Neural progenitor cell (in vitro differentiated cells): ENCODE measurements around the gene LRCH4. TPM values are rescaled to one million over a fixed set of nuclear protein-coding genes. Genes with fewer than 3 reads are reported as not detected.

Source experiments
- DNase-seq: peaks from one replicate; pipeline ENCODE4 v3.0.0-alpha.2; 2016; ENCODE audit warnings: low spot score
- H2AFZ ChIP-seq: fragments of 200-600 bp; sonication (generic); replicated peaks from 2 replicates; pipeline ENCODE4 v1.6.1; 2016; ENCODE audit warnings: antibody characterized with exemption
- H3F3A ChIP-seq: fragments of 200-600 bp; sonication (generic); 2 replicates; pipeline ENCODE4 v1.6.1; 2016; ENCODE audit warnings: antibody characterized with exemption, low read depth
- H3K27ac ChIP-seq: fragments of 200-600 bp; sonication (generic); 2 replicates; pipeline ENCODE4 v1.5.1; 2016; ENCODE audit warnings: mild to moderate bottlenecking
- H3K27me3 ChIP-seq: fragments of 200-600 bp; sonication (generic); 2 replicates; pipeline ENCODE4 v1.6.1; 2016; ENCODE audit warnings: mild to moderate bottlenecking, moderate library complexity
- H3K36me3 ChIP-seq: fragments of 200-600 bp; sonication (generic); 2 replicates; pipeline ENCODE4 v1.5.1; 2016
- H3K4me1 ChIP-seq: fragments of 200-600 bp; sonication (generic); 2 replicates; pipeline ENCODE4 v1.6.1; 2016; ENCODE audit warnings: mixed run types
- H3K4me2 ChIP-seq: fragments of 200-600 bp; sonication (generic); 2 replicates; pipeline ENCODE4 v1.6.1; 2016
- H3K4me3 ChIP-seq: fragments of 200-600 bp; sonication (generic); 2 replicates; pipeline ENCODE4 v1.5.1; 2016
- H3K79me2 ChIP-seq: fragments of 200-600 bp; sonication (generic); 2 replicates; pipeline ENCODE4 v1.6.1; 2016; ENCODE audit warnings: low read depth
- H3K9ac ChIP-seq: fragments of 200-600 bp; sonication (generic); 2 replicates; pipeline ENCODE4 v1.6.1; 2016
- H3K9me3 ChIP-seq: fragments of 200-600 bp; sonication (generic); 2 replicates; pipeline ENCODE4 v1.5.1; 2016; ENCODE audit warnings: low read depth
- H4K20me1 ChIP-seq: fragments of 200-600 bp; sonication (generic); 2 replicates; pipeline ENCODE4 v1.6.1; 2016; ENCODE audit warnings: low read depth
- H3K27ac Mint-ChIP-seq: 3 replicates; pipeline ENCODE4 v1.8.0; 2021; ENCODE audit warnings: mixed read lengths
- H3K27me3 Mint-ChIP-seq: 2 replicates; pipeline ENCODE4 v1.8.0; 2022; ENCODE audit warnings: low read depth, mild to moderate bottlenecking, inconsistent platforms, moderate library complexity, mixed read lengths; ENCODE audit not compliant: insufficient read depth
- H3K36me3 Mint-ChIP-seq: 3 replicates; pipeline ENCODE4 v1.8.0; 2021; ENCODE audit warnings: mixed read lengths
- H3K4me1 Mint-ChIP-seq: 3 replicates; pipeline ENCODE4 v1.8.0; 2021; ENCODE audit warnings: mixed read lengths
- H3K4me3 Mint-ChIP-seq: 3 replicates; pipeline ENCODE4 v1.8.0; 2021; ENCODE audit warnings: mild to moderate bottlenecking, moderate library complexity, mixed read lengths
- H3K9me3 Mint-ChIP-seq: 3 replicates; pipeline ENCODE4 v1.8.0; 2020; ENCODE audit warnings: mixed read lengths
- EZH2 ChIP-seq: fragments of 200-600 bp; sonication (generic); IDR thresholded peaks from 2 replicates; pipeline ENCODE4 v1.6.1; 2017; ENCODE audit warnings: antibody characterized with exemption, mild to moderate bottlenecking, moderate library complexity
- EZH2phosphoT487 ChIP-seq: fragments of 200-600 bp; sonication (generic); IDR thresholded peaks from 2 replicates; pipeline ENCODE4 v1.6.1; 2017; ENCODE audit warnings: antibody characterized with exemption
- total RNA-seq: library from RNA; depleted of rRNA; stranded (reverse); fragments of >200 nt; gene quantifications from 2 replicates; pipeline ENCODE4 v1.2.3, GENCODE V29; 2015; ENCODE audit warnings: low replicate concordance
- TF ChIP-seq, protein P1 (sequence below): fragments of 200-600 bp; sonication (generic); IDR thresholded peaks from 2 replicates; pipeline ENCODE4 v1.5.1; 2017; ENCODE audit warnings: antibody characterized with exemption, mild to moderate bottlenecking

Gene LRCH4
- total RNA-seq, 1 donor from 2014 or later = 4.5 TPM

- H3K36me3 Mint-ChIP-seq = peaks cover 5% of the 10 kb centered on the region
- Histone ChIP-seq H3K79me2 (no peaks in the 10 kb centered on the region), H3K4me1 (peaks cover 21% of the 10 kb centered on the region), H3K9me3 (no peaks in the 10 kb centered on the region), H3K27ac (no peak overlapping the region), H3K9ac (no peak overlapping the region), H3K4me2 (peak overlapping the region; percentile 19), H3K4me3 (no peak overlapping the region), H3K27me3 (no peaks in the 10 kb centered on the region), H4K20me1 (peaks cover 11% of the 10 kb centered on the region), H3K36me3 (no peaks in the 10 kb centered on the region), H2AFZ (no peak overlapping the region), H3F3A (peaks cover 6% of the 10 kb centered on the region)
- no peak for DNase-seq
- H3K27me3 Mint-ChIP-seq = peaks cover 1% of the 10 kb centered on the region
- H3K4me1 Mint-ChIP-seq = peaks cover 56% of the 10 kb centered on the region
- no peak for TF ChIP-seq EZH2phosphoT487
- TF ChIP-seq, protein P1, sequence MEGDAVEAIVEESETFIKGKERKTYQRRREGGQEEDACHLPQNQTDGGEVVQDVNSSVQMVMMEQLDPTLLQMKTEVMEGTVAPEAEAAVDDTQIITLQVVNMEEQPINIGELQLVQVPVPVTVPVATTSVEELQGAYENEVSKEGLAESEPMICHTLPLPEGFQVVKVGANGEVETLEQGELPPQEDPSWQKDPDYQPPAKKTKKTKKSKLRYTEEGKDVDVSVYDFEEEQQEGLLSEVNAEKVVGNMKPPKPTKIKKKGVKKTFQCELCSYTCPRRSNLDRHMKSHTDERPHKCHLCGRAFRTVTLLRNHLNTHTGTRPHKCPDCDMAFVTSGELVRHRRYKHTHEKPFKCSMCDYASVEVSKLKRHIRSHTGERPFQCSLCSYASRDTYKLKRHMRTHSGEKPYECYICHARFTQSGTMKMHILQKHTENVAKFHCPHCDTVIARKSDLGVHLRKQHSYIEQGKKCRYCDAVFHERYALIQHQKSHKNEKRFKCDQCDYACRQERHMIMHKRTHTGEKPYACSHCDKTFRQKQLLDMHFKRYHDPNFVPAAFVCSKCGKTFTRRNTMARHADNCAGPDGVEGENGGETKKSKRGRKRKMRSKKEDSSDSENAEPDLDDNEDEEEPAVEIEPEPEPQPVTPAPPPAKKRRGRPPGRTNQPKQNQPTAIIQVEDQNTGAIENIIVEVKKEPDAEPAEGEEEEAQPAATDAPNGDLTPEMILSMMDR = no peak
- TF ChIP-seq EZH2 = no peak
- H3K27ac Mint-ChIP-seq = peak overlapping the region; percentile 76
- no peak overlapping the region for H3K4me3 Mint-ChIP-seq
- no peaks in the 10 kb centered on the region for H3K9me3 Mint-ChIP-seq
Observed at GRCh38 chr7:100546926-100547800, 38.8 kb downstream of the LRCH4 start.

GRCh38 chr7:100546129-100546925, 39.6 kb downstream of the LRCH4 start:
- Histone ChIP-seq H2AFZ (no peak overlapping the region), H3K27me3 (no peaks in the 10 kb centered on the region), H3K79me2 (no peaks in the 10 kb centered on the region), H3K4me2 (peak overlapping the region; percentile 19), H3K9ac (no peak overlapping the region), H3K4me3 (no peak overlapping the region), H4K20me1 (peaks cover 11% of the 10 kb centered on the region), H3F3A (peaks cover 8% of the 10 kb centered on the region), H3K27ac (peak overlapping the region; percentile 6), H3K9me3 (no peaks in the 10 kb centered on the region), H3K36me3 (no peaks in the 10 kb centered on the region), H3K4me1 (peaks cover 21% of the 10 kb centered on the region)
- Mint-ChIP-seq H3K4me1 (peaks cover 60% of the 10 kb centered on the region), H3K27ac (peak overlapping the region; percentile 68), H3K27me3 (peaks cover 3% of the 10 kb centered on the region), H3K4me3 (peak overlapping the region; percentile 8), H3K36me3 (peaks cover 5% of the 10 kb centered on the region), H3K9me3 (no peaks in the 10 kb centered on the region)
- no peak for TF ChIP-seq EZH2phosphoT487
- no peak for DNase-seq

GRCh38 chr7:100545360-100546128, 40.4 kb downstream of the LRCH4 start:
- H3K36me3 Mint-ChIP-seq = peaks cover 4% of the 10 kb centered on the region
- no peak overlapping the region for H3K9ac ChIP-seq
- no peak overlapping the region for H2AFZ ChIP-seq
- H3K4me1 ChIP-seq = peaks cover 21% of the 10 kb centered on the region
- no peak overlapping the region for H3K4me3 ChIP-seq
- no peaks in the 10 kb centered on the region for H3K9me3 Mint-ChIP-seq
- H3K27ac Mint-ChIP-seq = peak overlapping the region; percentile 50
- H3K36me3 ChIP-seq = no peaks in the 10 kb centered on the region
- H3F3A ChIP-seq = peaks cover 8% of the 10 kb centered on the region
- peaks cover under 1% of the 10 kb centered on the region for H3K27me3 ChIP-seq
- peaks cover 14% of the 10 kb centered on the region for H4K20me1 ChIP-seq
- H3K4me2 ChIP-seq = no peak overlapping the region
- peaks cover 3% of the 10 kb centered on the region for H3K27me3 Mint-ChIP-seq
- no peak overlapping the region for H3K27ac ChIP-seq
- H3K9me3 ChIP-seq = no peaks in the 10 kb centered on the region
- no peak for TF ChIP-seq EZH2phosphoT487
- TF ChIP-seq, protein P1 = no peak
- no peak for TF ChIP-seq EZH2
- DNase-seq = peak; percentile 27
- peak overlapping the region; percentile 11 for H3K4me3 Mint-ChIP-seq
- peaks cover 62% of the 10 kb centered on the region for H3K4me1 Mint-ChIP-seq
- peaks cover 6% of the 10 kb centered on the region for H3K79me2 ChIP-seq
